Fibroblast of skin of right quadriceps (primary cell): ENCODE measurements around the gene ZIK1.

Experiments used
- DNase-seq: peaks from one replicate; pipeline ENCODE4 v3.0.0-alpha.2; 2013

The ZIK1 gene

DNA sequence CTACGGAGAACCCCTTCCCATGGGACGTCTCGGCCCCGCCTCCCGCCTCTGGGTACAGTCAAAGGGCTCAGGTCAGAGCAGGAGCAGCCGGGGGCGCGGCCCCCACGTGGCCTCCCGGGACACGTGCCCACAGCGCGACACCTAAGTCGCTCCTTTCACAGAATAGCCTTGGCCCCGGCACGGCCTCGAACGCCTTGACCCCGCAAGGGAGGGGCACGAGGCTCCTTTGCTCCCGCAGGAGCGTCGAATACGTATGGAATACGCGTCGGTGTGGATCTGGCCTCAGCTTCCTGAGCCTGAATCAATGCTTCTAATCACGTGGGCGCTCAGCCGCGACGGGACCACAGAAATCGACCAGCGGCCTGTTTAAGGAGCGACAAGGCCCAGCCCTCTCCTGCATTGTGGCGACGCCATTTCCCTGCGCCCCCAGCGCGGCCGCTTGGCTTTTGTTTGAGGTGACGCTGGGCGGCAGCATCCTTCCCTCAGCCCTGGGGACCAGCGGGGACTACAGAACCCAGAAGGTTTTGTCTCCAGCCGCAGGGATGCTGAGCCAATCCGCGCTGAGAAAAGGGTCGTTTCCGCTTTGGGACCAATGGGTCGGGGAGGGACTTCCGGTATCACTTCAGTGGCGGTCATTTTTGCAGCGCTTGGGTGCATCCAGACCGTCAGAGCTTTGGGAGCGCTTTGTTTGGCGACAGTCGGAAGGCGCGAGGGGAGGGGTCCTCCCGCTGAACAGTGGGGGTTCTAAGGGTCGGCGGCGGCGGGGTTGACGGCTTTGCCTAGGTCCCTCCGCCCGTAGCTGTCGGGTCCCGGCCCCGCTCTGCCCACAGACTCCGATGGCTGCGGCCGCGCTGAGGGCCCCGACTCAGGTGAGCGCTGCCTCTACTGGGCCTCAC, at the start of gene ZIK1:
ZIK1 (plus strand) TSS at position 625 of the 896 bp plus-strand sequence; CDS start at position 837, 212 bp downstream.
- DNase-seq = peak; percentile 95

- peak; percentile 3 for DNase-seq
Measured at GRCh38 chr19:57537953-57538547, 45.9 kb upstream of the ZIK1 start.

GRCh38 chr19:57546513-57546912, 37.4 kb upstream of the ZIK1 start:
- no peak for DNase-seq

GRCh38 chr19:57552432-57552831, 31.5 kb upstream of the ZIK1 start:
- no peak for DNase-seq

DNA sequence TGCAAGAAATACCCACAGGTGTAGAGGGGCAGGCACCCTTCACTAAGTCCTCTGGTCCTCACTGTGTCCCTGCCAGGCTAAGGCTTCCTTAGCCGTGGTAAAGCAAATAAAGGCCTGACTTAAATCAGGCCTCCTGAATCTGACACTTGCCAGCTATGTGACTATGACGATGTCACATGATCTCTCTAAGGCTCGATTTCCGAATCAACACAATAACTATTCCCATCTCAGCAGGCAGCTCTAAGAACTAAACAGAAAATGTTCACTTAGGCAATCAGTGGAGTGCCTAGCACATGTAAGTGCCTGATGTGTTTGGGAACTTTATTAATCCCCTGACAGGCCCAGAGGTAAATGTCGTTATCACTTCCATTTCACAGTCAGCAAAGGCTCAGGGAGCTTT, 26.3 kb upstream of the ZIK1 start:
- no peak for DNase-seq

GRCh38 chr19:57558525-57558924, 25.4 kb upstream of the ZIK1 start:
- no peak for DNase-seq

DNA sequence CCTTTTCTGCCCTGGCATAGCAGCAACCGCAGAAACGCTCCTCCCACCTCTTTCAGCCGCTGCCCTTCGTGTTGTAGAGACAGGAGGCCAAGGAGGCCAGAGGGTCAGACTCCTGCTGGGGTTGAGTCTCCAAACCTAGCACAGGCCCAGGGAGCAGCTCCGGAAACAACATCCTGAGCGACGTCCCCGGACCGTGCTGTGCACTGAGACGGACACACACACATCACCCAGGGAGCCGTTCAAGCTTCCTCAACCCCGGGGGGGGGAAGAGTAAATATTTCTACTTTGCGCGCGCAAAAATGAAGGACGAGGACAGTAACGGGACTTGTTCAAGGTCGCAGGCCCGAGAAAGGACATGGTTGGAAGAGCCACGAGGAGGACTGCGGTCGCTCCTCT, 24.9 kb upstream of the ZIK1 start:
- no peak for DNase-seq

GRCh38 chr19:57559404-57560025, 24.4 kb upstream of the ZIK1 start, which contains the start of gene ZNF550:
ZNF550 (minus strand) TSS chr19:57559863; CDS start chr19:57559682, 181 bp downstream.
- peak; percentile 81 for DNase-seq

- peak; percentile 52 for DNase-seq
Measured at GRCh38 chr19:57560049-57560491, 23.9 kb upstream of the ZIK1 start.

DNA sequence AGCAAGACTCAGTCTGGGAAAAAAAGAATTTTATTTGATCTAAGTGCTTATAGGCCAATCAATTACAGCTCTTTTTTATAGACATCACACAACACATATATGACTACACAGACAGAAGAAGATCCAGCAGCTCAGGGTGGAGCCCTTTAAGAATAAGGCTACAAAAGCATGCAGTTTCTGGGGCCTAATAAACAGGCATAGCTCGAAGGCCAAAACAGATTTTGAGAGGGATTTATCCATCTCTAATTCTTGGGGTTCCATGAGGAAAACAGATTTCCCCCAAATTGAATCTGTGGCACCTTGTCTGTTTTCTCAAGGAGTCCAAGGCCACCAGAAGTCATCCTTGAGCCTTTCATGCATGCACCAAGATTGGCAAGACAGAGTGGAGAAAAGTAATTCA, 20.4 kb upstream of the ZIK1 start:
- DNase-seq = no peak

GRCh38 chr19:57566396-57567265, 17.3 kb upstream of the ZIK1 start:
- peak; percentile 40 for DNase-seq

DNA sequence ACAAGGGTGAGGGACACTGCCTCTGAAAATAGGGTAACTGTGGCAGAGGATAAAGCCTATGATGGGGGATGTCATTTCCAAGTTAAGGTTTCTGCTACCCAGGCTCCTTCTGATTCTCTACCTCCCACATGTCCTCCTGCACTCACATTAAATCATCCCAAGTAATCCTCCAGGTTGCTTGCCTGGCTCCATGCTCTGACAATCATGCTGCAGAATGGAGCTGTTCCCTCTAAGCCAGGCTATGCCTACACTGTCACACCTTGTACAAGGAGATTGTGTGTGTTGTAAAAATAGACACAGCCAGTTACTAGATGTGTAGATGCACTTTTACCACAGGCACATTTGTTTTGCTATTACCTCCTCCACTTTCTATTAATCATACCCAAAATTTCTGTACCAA, 13.2 kb upstream of the ZIK1 start:
- DNase-seq = no peak

DNA sequence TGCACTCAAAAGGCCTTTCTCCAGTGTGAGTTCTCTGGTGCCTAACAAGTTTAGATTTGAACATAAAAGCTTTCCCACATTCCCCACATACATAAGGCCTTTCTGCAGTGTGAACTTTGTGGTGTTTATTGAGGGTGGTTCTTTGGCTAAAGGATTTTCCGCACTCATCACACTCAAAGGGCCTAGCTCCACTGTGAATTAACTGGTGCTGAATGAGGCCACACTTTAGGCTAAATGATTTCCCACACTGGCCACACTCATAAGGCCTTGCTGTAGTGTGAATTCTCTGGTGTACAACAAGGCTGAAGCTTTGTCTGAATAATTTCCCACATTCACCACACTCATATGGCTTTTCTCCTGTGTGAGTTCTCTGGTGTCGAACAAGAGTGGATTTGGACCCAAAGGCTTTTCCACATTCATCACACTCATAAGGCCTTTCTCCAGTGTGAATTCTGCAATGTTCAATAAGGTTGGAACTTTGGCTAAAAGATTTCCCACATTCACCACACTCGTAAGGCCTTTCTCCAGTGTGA, 11.5 kb upstream of the ZIK1 start:
- no peak for DNase-seq

GRCh38 chr19:57576661-57577060, 7.3 kb upstream of the ZIK1 start:
- no peak for DNase-seq

- DNase-seq = peak; percentile 98
Measured at GRCh38 chr19:57578487-57579205, 5.3 kb upstream of the ZIK1 start, which contains the start of gene ZNF416. ZNF416 (minus strand) TSS chr19:57578911; CDS start chr19:57578704, 207 bp downstream.

DNA sequence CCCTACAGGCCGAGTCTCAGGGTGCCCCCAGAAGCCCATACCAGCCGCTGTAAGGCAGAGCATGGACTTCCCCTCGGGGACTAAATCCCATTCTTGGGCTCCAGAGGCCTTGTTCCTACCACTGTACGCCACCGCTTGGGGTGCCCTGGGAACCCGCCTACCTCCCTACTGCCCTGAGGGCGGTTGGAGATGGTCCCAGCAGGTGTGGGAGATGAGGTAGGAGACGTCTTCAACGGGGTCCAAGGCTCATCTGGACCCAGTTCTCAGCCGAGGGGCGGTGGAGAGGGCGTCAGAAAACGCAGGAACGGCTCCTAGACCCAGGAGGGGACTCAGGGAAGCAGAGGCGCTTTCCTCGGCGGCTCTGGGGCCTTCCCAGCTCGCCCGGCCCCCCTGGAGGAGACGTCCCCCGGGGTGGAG, 833 bp upstream of the ZIK1 start:
- no peak for DNase-seq

DNA sequence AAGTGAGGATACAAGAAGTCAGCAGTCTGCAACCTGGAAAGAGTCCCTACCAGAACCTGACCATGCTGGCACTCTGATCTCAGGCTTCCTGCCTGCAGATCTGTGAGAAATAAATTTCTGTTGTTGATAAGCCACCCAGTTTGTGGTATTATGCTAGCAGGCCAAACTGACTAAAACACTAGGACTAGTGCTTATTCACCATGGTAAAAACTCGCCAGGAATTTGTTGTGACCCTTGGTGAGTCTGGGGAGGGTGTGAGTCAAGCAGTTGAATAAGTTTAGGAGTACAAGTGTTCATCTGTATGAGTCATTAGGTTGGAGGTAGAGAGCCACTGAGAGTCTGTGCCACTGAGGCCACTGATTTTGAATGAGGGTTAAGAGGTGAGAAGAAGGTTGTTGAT, 3.6 kb downstream of the ZIK1 start:
- peak; percentile 32 for DNase-seq

DNA sequence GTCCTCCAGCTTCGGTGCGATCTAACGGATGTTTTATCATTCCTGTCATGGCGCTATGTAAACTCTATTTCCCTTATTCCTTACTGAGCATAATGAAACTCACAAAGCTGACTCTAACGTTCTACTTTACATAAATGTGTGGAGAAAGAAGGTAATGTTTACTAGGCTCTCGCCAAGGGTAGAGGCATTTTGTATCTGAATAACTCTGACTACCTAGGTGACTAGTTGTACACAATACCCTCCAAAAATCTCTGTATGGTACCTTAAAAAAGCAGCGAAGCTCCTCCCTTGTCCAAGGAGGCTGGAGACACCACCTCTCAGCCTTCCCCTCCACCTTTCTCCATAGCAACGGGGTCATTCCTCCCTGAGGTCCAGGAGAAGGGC, 15.4 kb downstream of the ZIK1 start:
- DNase-seq = no peak

- peak; percentile 93 for DNase-seq
Measured at GRCh38 chr19:57599761-57600383, 15.9 kb downstream of the ZIK1 start, which contains the start of gene ZNF530. ZNF530 (plus strand) TSS chr19:57599885; CDS start chr19:57604346, 4,461 bp downstream.

GRCh38 chr19:57606931-57607330, 23.0 kb downstream of the ZIK1 start:
- DNase-seq = no peak

DNA sequence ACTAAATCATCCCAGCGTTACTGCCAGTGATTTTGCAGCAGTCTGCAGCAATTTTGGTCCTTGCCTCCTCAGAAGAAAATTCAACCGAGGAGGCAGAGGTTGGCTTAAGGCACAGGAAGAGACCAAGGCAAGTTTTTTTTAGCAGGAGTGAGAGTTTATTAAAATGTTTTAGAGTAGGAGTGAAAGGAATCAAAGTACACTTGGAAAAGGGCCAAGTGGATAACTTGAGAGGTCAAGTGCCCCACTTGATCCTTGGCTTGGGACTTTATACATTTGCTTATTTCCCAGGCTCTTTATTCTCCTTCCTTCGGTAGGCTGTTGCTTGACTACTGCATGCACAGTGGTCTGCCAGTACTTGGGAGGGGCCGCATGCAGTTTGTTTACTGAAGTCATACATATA, 27.2 kb downstream of the ZIK1 start:
- DNase-seq = no peak
